Measurements from ENCODE around the gene TCEA2.

Gene TCEA2

GRCh38 chr20:64077094-64077493 lies 14.1 kb downstream of the TCEA2 start:
- H3K4me3 ChIP-seq (ENCODE audit: low read depth, low read length) = peak overlapping the region; percentile 71
- TF ChIP-seq, protein P1, sequence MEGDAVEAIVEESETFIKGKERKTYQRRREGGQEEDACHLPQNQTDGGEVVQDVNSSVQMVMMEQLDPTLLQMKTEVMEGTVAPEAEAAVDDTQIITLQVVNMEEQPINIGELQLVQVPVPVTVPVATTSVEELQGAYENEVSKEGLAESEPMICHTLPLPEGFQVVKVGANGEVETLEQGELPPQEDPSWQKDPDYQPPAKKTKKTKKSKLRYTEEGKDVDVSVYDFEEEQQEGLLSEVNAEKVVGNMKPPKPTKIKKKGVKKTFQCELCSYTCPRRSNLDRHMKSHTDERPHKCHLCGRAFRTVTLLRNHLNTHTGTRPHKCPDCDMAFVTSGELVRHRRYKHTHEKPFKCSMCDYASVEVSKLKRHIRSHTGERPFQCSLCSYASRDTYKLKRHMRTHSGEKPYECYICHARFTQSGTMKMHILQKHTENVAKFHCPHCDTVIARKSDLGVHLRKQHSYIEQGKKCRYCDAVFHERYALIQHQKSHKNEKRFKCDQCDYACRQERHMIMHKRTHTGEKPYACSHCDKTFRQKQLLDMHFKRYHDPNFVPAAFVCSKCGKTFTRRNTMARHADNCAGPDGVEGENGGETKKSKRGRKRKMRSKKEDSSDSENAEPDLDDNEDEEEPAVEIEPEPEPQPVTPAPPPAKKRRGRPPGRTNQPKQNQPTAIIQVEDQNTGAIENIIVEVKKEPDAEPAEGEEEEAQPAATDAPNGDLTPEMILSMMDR (IDR thresholded peaks at IDR 0.05; ENCODE audit: borderline replicate concordance, insufficient read depth, low read depth, low read length) = no peak

DNA sequence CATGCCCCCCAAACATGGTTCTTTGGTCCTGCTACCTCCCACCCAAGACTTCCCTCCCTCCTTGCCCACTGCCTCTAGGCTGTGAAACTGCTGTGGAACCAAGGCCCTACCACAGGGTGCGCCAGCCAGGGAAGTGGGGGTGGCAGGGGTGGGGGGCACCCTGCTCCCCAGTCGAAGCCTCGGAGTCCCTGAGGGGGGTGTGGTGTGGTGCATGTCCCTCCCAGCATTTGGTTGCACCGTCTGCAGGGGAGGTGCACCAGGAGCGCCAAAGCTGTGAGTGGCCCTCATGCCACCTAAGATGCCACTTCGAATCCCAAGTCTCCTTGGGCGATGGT lies 14.5 kb downstream of the TCEA2 start:
- TF ChIP-seq, protein P1 (IDR thresholded peaks at IDR 0.05; ENCODE audit: borderline replicate concordance, insufficient read depth, low read depth, low read length) = no peak
- peak overlapping the region; percentile 71 for H3K4me3 ChIP-seq (ENCODE audit: low read depth, low read length)

DNA sequence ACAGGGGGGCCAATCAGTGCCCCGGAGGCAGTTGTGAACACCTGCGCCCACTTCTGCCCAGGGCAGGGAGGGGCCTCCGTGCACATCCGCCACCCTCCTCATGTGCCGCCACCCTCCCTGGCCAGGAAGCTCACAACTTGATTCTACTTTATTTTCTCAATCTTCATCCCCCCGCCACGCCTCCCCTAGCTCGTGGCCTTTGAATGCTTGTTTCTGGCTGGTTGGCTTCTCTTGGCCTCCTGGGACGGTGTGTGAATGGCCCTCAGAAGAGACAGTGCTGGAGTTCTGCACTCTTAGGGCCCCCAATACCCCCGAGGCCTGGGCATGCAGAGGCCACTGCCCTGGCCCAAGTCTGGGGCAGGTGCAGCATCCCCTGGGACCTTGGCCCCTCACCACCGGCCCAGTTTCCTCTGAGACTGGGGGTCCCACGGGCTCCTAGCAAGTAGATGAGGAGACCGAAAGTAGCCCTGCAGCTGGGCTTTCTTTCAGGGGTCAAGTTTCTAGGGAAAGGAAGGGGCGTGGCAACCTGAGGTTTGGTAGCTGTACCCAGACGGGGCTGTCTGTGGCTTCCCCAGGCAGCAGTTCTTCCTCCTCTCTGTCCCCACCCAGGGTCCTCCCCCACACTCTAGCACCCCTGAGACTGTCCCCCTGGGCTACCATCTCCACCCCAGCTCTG lies 15.0 kb downstream of the TCEA2 start:
- H3K4me3 ChIP-seq (ENCODE audit: low read depth, low read length) = peak overlapping the region; percentile 71
- TF ChIP-seq, protein P1 (IDR thresholded peaks at IDR 0.05; ENCODE audit: borderline replicate concordance, insufficient read depth, low read depth, low read length) = no peak

GRCh38 chr20:64078934-64079272 lies 15.9 kb downstream of the TCEA2 start:
- H3K4me3 ChIP-seq (ENCODE audit: low read depth, low read length) = peak overlapping the region; percentile 71

GRCh38 chr20:64079273-64080012 lies 16.4 kb downstream of the TCEA2 start, which contains the start of gene RGS19:
TSS of gene RGS19 (minus strand) at chr20:64079518. CDS start at chr20:64076886, 2,632 bp downstream.
- TF ChIP-seq, protein P1 (IDR thresholded peaks at IDR 0.05; ENCODE audit: borderline replicate concordance, insufficient read depth, low read depth, low read length) = no peak
- H3K4me3 ChIP-seq (ENCODE audit: low read depth, low read length) = peak within 1 kb of the TSS; percentile 71

More at GRCh38 chr20:64078934-64079272, 15.9 kb downstream of the TCEA2 start:
- TF ChIP-seq, protein P1 (IDR thresholded peaks at IDR 0.05; ENCODE audit: borderline replicate concordance, insufficient read depth, low read depth, low read length) = no peak

- TF ChIP-seq, protein P1 (IDR thresholded peaks at IDR 0.05; ENCODE audit: borderline replicate concordance, insufficient read depth, low read depth, low read length) = no peak
- H3K4me3 ChIP-seq (ENCODE audit: low read depth, low read length) = peak within 1 kb of the TSS; percentile 71
Measured at GRCh38 chr20:64080013-64080812, 17.2 kb downstream of the TCEA2 start, which contains the start of gene OPRL1. TSS of gene OPRL1 (plus strand) at chr20:64080082. CDS start at chr20:64092721, 12,639 bp downstream.
